SK-N-SH (cell line): ENCODE measurements around the gene IMPDH1. TPM values are rescaled to one million over a fixed set of nuclear protein-coding genes. Genes with fewer than 3 reads are reported as not detected.

Experiments
- CTCF ChIA-PET: fragments of 300-600, 350-600 bp; formaldehyde crosslinking; extraction: SDS; loops from one replicate; lab custom pipeline; 2021; lab: Yijun Ruan, JAX
- POLR2A ChIA-PET: fragments of 350-600 bp; sonication (Branson Sonifier 250); formaldehyde crosslinking; extraction: SDS; loops from one replicate; lab custom pipeline; 2020; ENCODE audit warnings: antibody characterized with exemption, inconsistent platforms; lab: Yijun Ruan, JAX
- DNase-seq: peaks from one replicate; pipeline ENCODE4 v3.0.0; 2012
- H2AFZ ChIP-seq: fragments of 200-600 bp; sonication (generic); 2 replicates; pipeline ENCODE4 v1.8.1; 2016; ENCODE audit warnings: antibody characterized with exemption, mild to moderate bottlenecking, low read depth
- H3F3A ChIP-seq: fragments of 200-600 bp; sonication (generic); replicated peaks from 2 replicates; pipeline ENCODE3; 2016; ENCODE audit warnings: antibody characterized with exemption, mild to moderate bottlenecking; ENCODE audit not compliant: insufficient read depth
- H3K27ac ChIP-seq, 2 experiments: fragments of 200-500 bp in 1 of 2; fragments of 200-600 bp in 1 of 2; sonication (Bioruptor generic) in 1 of 2; sonication (generic), shearing (Covaris generic) in 1 of 2; 2 replicates each; pipeline versions ENCODE4 v1.5.1 to v1.6.1; 2014 to 2016; ENCODE audit warnings: low read depth in 2 of 2, inconsistent platforms in 1 of 2, low read length in 1 of 2, mild to moderate bottlenecking in 1 of 2, mixed read lengths in 1 of 2
- H3K27me3 ChIP-seq: fragments of 200-600 bp; sonication (generic), shearing (Covaris generic); 2 replicates; pipeline ENCODE4 v1.6.1; 2016; ENCODE audit warnings: mixed run types; ENCODE audit not compliant: insufficient read depth
- H3K36me3 ChIP-seq, 2 experiments: fragments of 200-500 bp in 1 of 2; fragments of 200-600 bp in 1 of 2; sonication (Bioruptor generic) in 1 of 2; sonication (generic) in 1 of 2; replicated peaks in 1 of 2; 2 replicates each; pipeline versions ENCODE3 to v1.5.1; 2014 to 2016; ENCODE audit warnings: low read length in 1 of 2, mild to moderate bottlenecking in 1 of 2; ENCODE audit not compliant: insufficient read depth in 2 of 2, control insufficient read depth in 1 of 2
- H3K4me1 ChIP-seq, 2 experiments: fragments of 200-500 bp in 1 of 2; fragments of 200-600 bp in 1 of 2; sonication (Bioruptor generic) in 1 of 2; sonication (generic), shearing (Covaris generic) in 1 of 2; 2 replicates each; pipeline versions ENCODE4 v1.5.1 to v1.6.1; 2014 to 2016; ENCODE audit warnings: low read depth in 1 of 2, low read length in 1 of 2, mixed run types in 1 of 2; ENCODE audit not compliant: insufficient read depth in 2 of 2, control insufficient read depth in 1 of 2
- H3K4me2 ChIP-seq: fragments of 200-600 bp; sonication (generic), shearing (Covaris generic); 2 replicates; pipeline ENCODE4 v1.6.1; 2017; ENCODE audit warnings: mixed run types
- H3K4me3 ChIP-seq, 2 experiments: fragments of 200-500 bp in 1 of 2; fragments of 200-600 bp in 1 of 2; sonication (Bioruptor generic) in 1 of 2; sonication (generic), shearing (Covaris generic) in 1 of 2; 2 replicates each; pipeline versions ENCODE4 v1.5.1 to v1.8.1; 2014 to 2016; ENCODE audit warnings: low read depth in 2 of 2, inconsistent platforms in 1 of 2, low read length in 1 of 2, mild to moderate bottlenecking in 1 of 2, mixed read lengths in 1 of 2, moderate library complexity in 1 of 2
- H3K79me2 ChIP-seq: fragments of 200-600 bp; sonication (generic); 2 replicates; pipeline ENCODE4 v1.8.1; 2017; ENCODE audit warnings: mild to moderate bottlenecking; ENCODE audit not compliant: insufficient read depth
- H3K9ac ChIP-seq: fragments of 200-600 bp; sonication (generic); 2 replicates; pipeline ENCODE4 v1.6.1; 2017; ENCODE audit warnings: mixed run types
- H3K9me2 ChIP-seq: fragments of 200-600 bp; sonication (generic); 2 replicates; pipeline ENCODE4 v1.6.1; 2017; ENCODE audit warnings: mixed run types
- H3K9me3 ChIP-seq: fragments of 200-600 bp; sonication (generic); 2 replicates; pipeline ENCODE4 v1.6.1; 2017; ENCODE audit warnings: mixed run types, mild to moderate bottlenecking, moderate library complexity
- H4K20me1 ChIP-seq: fragments of 200-600 bp; sonication (generic); 2 replicates; pipeline ENCODE4 v1.6.1; 2017; ENCODE audit warnings: mild to moderate bottlenecking, mixed run types; ENCODE audit not compliant: insufficient read depth
- CHD2 ChIP-seq: fragments of 150-350 bp; IDR thresholded peaks from 2 replicates; pipeline ENCODE4 v1.6.1; 2018; ENCODE audit warnings: low read length; ENCODE audit not compliant: partially characterized antibody
- CTCF ChIP-seq: fragments of 200-600 bp; sonication (generic); IDR thresholded peaks from 2 replicates; pipeline ENCODE4 v1.6.1; 2017; ENCODE audit warnings: antibody characterized with exemption, mild to moderate bottlenecking, moderate library complexity
- ELF1 ChIP-seq: IDR thresholded peaks from 2 replicates; pipeline ENCODE4 v1.4.0; 2012
- FOXJ3 ChIP-seq: sonication (generic); formaldehyde crosslinking; IDR thresholded peaks from 2 replicates; pipeline ENCODE4 v1.5.1; 2020; ENCODE audit warnings: mild to moderate bottlenecking, missing genetic modification reagents
- FOXM1 ChIP-seq: IDR thresholded peaks from 2 replicates; pipeline ENCODE4 v1.4.0; 2012; ENCODE audit warnings: low read depth, mild to moderate bottlenecking
- IRF3 ChIP-seq: fragments of 150-350 bp; IDR thresholded peaks from 2 replicates; pipeline ENCODE4 v1.6.1; 2016; ENCODE audit warnings: mild to moderate bottlenecking, low read depth, low read length
- MEF2A ChIP-seq: IDR thresholded peaks from 2 replicates; pipeline ENCODE4 v1.4.0; 2012; ENCODE audit warnings: low read depth, borderline replicate concordance
- MXI1 ChIP-seq: IDR thresholded peaks from 2 replicates; pipeline ENCODE4 v1.6.1; 2012; ENCODE audit warnings: mild to moderate bottlenecking, low read depth, low read length, improper control_type of control experiment
- NRF1 ChIP-seq: IDR thresholded peaks from 2 replicates; pipeline ENCODE4 v1.6.1; 2012; ENCODE audit warnings: low read depth, mild to moderate bottlenecking, low read length
- POLR2AphosphoS5 ChIP-seq: IDR thresholded peaks from 2 replicates; pipeline ENCODE4 v1.6.1; 2012; ENCODE audit warnings: low read depth, low read length
- RXRA ChIP-seq: IDR thresholded peaks from 2 replicates; pipeline ENCODE4 v1.4.0; 2012; ENCODE audit warnings: low read depth, mild to moderate bottlenecking, borderline replicate concordance
- TAF1 ChIP-seq: IDR thresholded peaks from 2 replicates; pipeline ENCODE4 v1.6.1; 2012; ENCODE audit warnings: low read depth, mild to moderate bottlenecking, low read length, moderate library complexity, borderline replicate concordance
- TCF12 ChIP-seq: IDR thresholded peaks from 2 replicates; pipeline ENCODE4 v1.4.0; 2012
- TEAD4 ChIP-seq: IDR thresholded peaks from 2 replicates; pipeline ENCODE4 v1.4.0; 2012; ENCODE audit warnings: mild to moderate bottlenecking, borderline replicate concordance; ENCODE audit not compliant: insufficient read depth
- YY1 ChIP-seq: IDR thresholded peaks from 2 replicates; pipeline ENCODE4 v1.4.0; 2012; ENCODE audit warnings: low read depth, mild to moderate bottlenecking
- WGBS: methylation state at CpG from one replicate; pipeline ENCODE4 v1.1.6; 2017; ENCODE audit warnings: low lambda C conversion rate; 5-methylcytosine and 5-hydroxymethylcytosine counted together
- polyA plus RNA-seq, 3 experiments: library from polyadenylated mRNA; depleted of rRNA; stranded (reverse); fragments of >200 nt; gene quantifications; 2 replicates each; pipeline ENCODE4 v1.2.3, GENCODE V29; 2012
- TF ChIP-seq, protein P1 (sequence below): IDR thresholded peaks from 2 replicates; pipeline ENCODE4 v1.4.0; 2012; ENCODE audit warnings: low read depth, borderline replicate concordance
- TF ChIP-seq, protein P2 (sequence below): IDR thresholded peaks from 2 replicates; pipeline ENCODE4 v1.6.1; 2012; ENCODE audit warnings: mild to moderate bottlenecking, low read depth, low read length, moderate library complexity

IMPDH1 gene
- polyA plus RNA-seq, 1 of the 3 experiments (the other 2 are of a cell fraction) = 80.4 TPM

GRCh38 chr7:128389618-128390329 is 20.0 kb downstream of the IMPDH1 start:
- Histone ChIP-seq H3K27me3 (no peaks in the 10 kb centered on the region), H3K9ac (no peak overlapping the region), H4K20me1 (no peaks in the 10 kb centered on the region), H3K27ac (no peak overlapping the region), H3K9me3 (no peaks in the 10 kb centered on the region), H3K36me3 (peaks cover 5 to 25% of the 10 kb centered on the region in 2 experiments), H3F3A (peaks cover 8% of the 10 kb centered on the region), H3K4me2 (no peak overlapping the region), H3K79me2 (no peaks in the 10 kb centered on the region), H3K4me3 (no peak overlapping the region), H3K4me1 (peaks cover 0 to 31% of the 10 kb centered on the region in 2 experiments; a peak in 1 of 4 replicates), H2AFZ (no peak overlapping the region), H3K9me2 (no peaks in the 10 kb centered on the region)
- no peak for DNase-seq
- no peak for TF ChIP-seq YY1
- TF ChIP-seq, protein P1, sequence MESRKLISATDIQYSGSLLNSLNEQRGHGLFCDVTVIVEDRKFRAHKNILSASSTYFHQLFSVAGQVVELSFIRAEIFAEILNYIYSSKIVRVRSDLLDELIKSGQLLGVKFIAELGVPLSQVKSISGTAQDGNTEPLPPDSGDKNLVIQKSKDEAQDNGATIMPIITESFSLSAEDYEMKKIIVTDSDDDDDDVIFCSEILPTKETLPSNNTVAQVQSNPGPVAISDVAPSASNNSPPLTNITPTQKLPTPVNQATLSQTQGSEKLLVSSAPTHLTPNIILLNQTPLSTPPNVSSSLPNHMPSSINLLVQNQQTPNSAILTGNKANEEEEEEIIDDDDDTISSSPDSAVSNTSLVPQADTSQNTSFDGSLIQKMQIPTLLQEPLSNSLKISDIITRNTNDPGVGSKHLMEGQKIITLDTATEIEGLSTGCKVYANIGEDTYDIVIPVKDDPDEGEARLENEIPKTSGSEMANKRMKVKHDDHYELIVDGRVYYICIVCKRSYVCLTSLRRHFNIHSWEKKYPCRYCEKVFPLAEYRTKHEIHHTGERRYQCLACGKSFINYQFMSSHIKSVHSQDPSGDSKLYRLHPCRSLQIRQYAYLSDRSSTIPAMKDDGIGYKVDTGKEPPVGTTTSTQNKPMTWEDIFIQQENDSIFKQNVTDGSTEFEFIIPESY = no peak
- no peak for TF ChIP-seq POLR2AphosphoS5
- TF ChIP-seq TCF12 = no peak
- no peak for TF ChIP-seq IRF3
- no peak for TF ChIP-seq TEAD4
- no peak for TF ChIP-seq MXI1
- TF ChIP-seq, protein P2, sequence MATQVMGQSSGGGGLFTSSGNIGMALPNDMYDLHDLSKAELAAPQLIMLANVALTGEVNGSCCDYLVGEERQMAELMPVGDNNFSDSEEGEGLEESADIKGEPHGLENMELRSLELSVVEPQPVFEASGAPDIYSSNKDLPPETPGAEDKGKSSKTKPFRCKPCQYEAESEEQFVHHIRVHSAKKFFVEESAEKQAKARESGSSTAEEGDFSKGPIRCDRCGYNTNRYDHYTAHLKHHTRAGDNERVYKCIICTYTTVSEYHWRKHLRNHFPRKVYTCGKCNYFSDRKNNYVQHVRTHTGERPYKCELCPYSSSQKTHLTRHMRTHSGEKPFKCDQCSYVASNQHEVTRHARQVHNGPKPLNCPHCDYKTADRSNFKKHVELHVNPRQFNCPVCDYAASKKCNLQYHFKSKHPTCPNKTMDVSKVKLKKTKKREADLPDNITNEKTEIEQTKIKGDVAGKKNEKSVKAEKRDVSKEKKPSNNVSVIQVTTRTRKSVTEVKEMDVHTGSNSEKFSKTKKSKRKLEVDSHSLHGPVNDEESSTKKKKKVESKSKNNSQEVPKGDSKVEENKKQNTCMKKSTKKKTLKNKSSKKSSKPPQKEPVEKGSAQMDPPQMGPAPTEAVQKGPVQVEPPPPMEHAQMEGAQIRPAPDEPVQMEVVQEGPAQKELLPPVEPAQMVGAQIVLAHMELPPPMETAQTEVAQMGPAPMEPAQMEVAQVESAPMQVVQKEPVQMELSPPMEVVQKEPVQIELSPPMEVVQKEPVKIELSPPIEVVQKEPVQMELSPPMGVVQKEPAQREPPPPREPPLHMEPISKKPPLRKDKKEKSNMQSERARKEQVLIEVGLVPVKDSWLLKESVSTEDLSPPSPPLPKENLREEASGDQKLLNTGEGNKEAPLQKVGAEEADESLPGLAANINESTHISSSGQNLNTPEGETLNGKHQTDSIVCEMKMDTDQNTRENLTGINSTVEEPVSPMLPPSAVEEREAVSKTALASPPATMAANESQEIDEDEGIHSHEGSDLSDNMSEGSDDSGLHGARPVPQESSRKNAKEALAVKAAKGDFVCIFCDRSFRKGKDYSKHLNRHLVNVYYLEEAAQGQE = no peak
- no peak for TF ChIP-seq MEF2A
- no peak for TF ChIP-seq NRF1
- no peak for TF ChIP-seq FOXM1
- no peak for TF ChIP-seq CHD2
- no peak for TF ChIP-seq RXRA
- no peak for TF ChIP-seq ELF1
- no peak for TF ChIP-seq CTCF
- TF ChIP-seq TAF1 = no peak
- TF ChIP-seq FOXJ3 (CRISPR knock-in tag) = no peak
- ChIA-PET CTCF (interaction anchor here (0.8 to 50.3 kb wide), 9 partner anchors 10 to 370 kb away, joined by 3 to 1901 read pairs (median 20); partner anchors contain the start of genes HILPDA, IMPDH1, PRRT4 and RBM28), POLR2A (interaction anchor here (1.1 to 6.6 kb wide), 3 partner anchors 33 to 45 kb away, joined by 6 to 107 read pairs (median 8); partner anchors contain the start of gene RBM28)
- 88% methylated on average over 9 of the region's 9 CpGs for WGBS
